ACC112 (cell line): ENCODE results near the gene DDX20.

ENCODE experiments used
- H2AFZ ChIP-seq: fragments of 200-600 bp; sonication (generic); one replicate; pipeline ENCODE4 v1.6.0; 2017; ENCODE audit warnings: antibody characterized with exemption, low read length; ENCODE audit not compliant: unreplicated experiment
- H3K27ac ChIP-seq: fragments of 200-600 bp; sonication (generic); 2 replicates; pipeline ENCODE4 v1.5.1; 2014; ENCODE audit warnings: low read depth, mild to moderate bottlenecking, antibody characterized with exemption, low read length, moderate library complexity
- H3K27me3 ChIP-seq: fragments of 200-600 bp; sonication (generic); 2 replicates; pipeline ENCODE4 v1.6.1; 2014; ENCODE audit warnings: mild to moderate bottlenecking, antibody characterized with exemption, low read length, moderate library complexity, mixed read lengths; ENCODE audit not compliant: insufficient read depth
- H3K36me3 ChIP-seq: fragments of 200-600 bp; sonication (generic); 2 replicates; pipeline ENCODE4 v1.6.1; 2016; ENCODE audit warnings: mild to moderate bottlenecking, antibody characterized with exemption, low read length, moderate library complexity, mixed read lengths; ENCODE audit not compliant: insufficient read depth
- H3K4me1 ChIP-seq: fragments of 200-600 bp; sonication (generic); one replicate; pipeline ENCODE4 v1.6.1; 2016; ENCODE audit warnings: low read length, mixed read lengths; ENCODE audit not compliant: insufficient read depth, unreplicated experiment, control insufficient read depth
- H3K4me3 ChIP-seq: fragments of 200-600 bp; sonication (generic); 2 replicates; pipeline ENCODE4 v1.5.1; 2014; ENCODE audit warnings: mild to moderate bottlenecking, low read depth, low read length
- H3K79me2 ChIP-seq: fragments of 200-600 bp; sonication (generic); one replicate; pipeline ENCODE4 v1.6.0; 2016; ENCODE audit warnings: low read length; ENCODE audit not compliant: control insufficient read depth, unreplicated experiment, insufficient read depth

The DDX20 gene

DNA sequence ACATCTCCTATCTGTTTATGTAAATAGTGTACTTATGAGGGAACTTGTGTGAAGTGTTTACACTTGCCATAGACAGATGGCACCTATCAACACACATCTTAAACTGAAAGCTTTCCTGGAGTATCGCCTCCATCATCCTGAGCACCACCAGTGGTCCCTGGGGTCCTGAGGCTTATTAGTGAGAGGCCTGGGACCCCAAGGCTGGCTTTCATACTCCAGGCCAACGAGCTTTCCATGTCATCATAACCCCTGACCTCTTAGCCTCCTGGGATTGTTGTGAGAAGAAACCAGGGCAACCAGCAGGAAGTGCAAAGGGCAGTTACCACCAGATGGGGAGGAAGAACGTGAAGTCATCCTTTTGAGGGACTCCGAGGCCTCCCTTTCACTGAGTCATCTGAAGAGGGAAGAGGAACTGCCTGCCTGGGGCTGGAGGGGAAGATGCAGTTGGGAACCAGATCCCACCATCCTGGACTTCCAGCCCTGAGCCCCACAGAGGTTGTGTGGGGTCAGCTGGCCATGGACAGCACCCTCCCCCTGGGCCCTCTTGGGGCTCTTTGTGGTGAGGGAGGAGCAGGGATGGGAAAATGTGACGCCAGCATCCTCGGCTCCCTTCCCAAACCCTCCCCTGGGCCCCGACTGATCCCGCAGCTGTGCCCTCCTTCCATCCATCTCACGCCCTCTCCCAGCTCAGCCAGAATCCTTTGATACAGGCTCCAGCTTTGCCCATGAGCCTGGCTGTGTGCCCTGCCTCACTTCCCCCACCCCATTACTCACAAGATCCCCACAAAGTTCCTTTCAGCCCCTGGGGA, 22.3 kb upstream of the DDX20 start:
- Histone ChIP-seq H3K36me3 (no peaks in the 10 kb centered on the region), H2AFZ (no peak overlapping the region), H3K79me2 (peaks cover 30% of the 10 kb centered on the region), H3K4me3 (no peak overlapping the region; the same call in 1 of the 2 replicates), H3K27me3 (no peaks in the 10 kb centered on the region), H3K27ac (peak overlapping the region; percentile 92), H3K4me1 (peaks cover 56% of the 10 kb centered on the region)

DNA sequence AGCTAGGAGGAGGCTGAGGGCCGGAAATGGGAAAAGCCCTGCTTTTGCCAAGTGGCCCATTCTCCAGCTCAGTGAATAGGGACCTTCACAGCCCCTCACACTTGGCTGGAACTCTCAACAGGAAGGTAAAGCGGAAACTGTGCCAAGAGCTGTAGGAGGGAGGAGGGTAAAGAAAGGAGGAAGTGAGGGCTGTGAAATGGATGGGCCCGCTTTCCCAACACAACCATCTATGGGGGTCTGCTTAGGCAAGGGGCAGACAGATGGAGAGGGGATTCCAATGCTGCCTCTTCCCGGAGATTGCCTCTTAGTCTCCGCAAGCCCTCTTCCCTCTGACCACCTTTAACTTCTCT, 21.7 kb upstream of the DDX20 start:
- peak overlapping the region; percentile 92 for H3K27ac ChIP-seq
- H3K79me2 ChIP-seq: peaks cover 30% of the 10 kb centered on the region
- peaks cover 56% of the 10 kb centered on the region for H3K4me1 ChIP-seq
- no peaks in the 10 kb centered on the region for H3K36me3 ChIP-seq
- H3K27me3 ChIP-seq: no peaks in the 10 kb centered on the region
- no peak overlapping the region; the same call in 1 of the 2 replicates for H3K4me3 ChIP-seq
- H2AFZ ChIP-seq: no peak overlapping the region

DNA sequence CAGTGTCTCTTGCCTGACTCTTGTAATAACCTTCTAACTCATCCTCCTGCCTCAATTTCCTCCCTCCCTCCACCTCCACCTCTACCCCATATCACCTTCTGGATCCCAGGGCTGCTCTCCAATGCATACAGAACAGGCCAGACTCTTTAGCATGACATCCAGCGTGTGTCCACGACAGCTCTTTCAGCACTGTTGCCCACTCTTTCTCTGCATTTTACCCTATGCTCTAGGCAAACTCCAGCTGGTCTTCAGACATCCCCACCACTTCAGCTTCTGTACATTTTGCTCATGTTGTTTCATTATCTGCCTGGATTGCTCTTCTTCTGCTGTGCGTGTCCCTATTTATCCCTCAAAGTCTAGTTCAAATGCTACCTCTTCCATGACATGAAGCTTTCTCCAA, 21.3 kb upstream of the DDX20 start:
- H3K4me1 ChIP-seq: peaks cover 56% of the 10 kb centered on the region
- H3K36me3 ChIP-seq: no peaks in the 10 kb centered on the region
- no peak overlapping the region for H2AFZ ChIP-seq
- H3K27ac ChIP-seq: peak overlapping the region; percentile 92
- no peaks in the 10 kb centered on the region for H3K27me3 ChIP-seq
- H3K79me2 ChIP-seq: peaks cover 30% of the 10 kb centered on the region
- no peak overlapping the region for H3K4me3 ChIP-seq

DNA sequence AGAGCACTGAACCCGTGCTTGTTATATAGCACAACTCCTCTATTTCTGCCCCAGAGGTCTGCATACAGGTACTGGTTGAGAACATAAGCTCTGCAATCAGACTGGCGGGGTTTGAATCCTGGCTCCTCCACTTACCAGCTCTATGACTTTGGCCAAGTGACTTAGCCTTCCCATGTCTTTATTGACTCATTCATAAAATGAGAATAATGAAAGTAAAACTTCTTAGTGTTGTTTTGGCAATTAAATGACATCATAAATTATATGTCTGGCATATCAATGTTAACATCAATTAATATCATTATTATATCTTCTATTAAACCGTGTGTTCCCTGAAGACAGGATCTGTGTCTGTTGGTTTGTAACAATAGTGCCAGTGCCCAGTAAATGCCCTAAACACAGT, 20.8 kb upstream of the DDX20 start:
- peaks cover 30% of the 10 kb centered on the region for H3K79me2 ChIP-seq

DNA sequence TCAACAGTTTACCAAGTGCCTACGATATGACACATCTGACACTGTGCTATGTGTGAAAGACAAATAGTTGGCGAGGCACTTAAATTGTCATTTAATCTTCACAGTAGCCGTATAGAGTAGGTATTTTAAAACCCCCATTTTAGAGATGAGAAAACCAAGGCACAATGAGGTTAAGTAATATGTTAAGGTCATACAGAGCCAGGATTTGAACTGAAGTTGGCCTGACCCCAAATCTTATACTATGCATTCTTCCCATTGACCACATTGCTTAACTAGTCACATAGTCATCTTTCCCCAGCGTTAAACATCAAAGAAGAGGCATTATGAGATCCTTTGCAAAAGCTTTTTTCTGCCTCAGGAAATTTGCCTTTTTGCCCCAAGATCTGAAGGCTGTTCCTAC, 20.4 kb upstream of the DDX20 start:
- H2AFZ ChIP-seq: no peak overlapping the region
- H3K4me3 ChIP-seq: no peak overlapping the region
- peaks cover 30% of the 10 kb centered on the region for H3K79me2 ChIP-seq
- no peaks in the 10 kb centered on the region for H3K36me3 ChIP-seq
- peak overlapping the region; percentile 92 for H3K27ac ChIP-seq
- H3K4me1 ChIP-seq: peaks cover 56% of the 10 kb centered on the region
- no peaks in the 10 kb centered on the region for H3K27me3 ChIP-seq

More for the DNA sequence above, 20.8 kb upstream of the DDX20 start:
- no peak overlapping the region for H2AFZ ChIP-seq
- H3K27me3 ChIP-seq: no peaks in the 10 kb centered on the region
- peaks cover 56% of the 10 kb centered on the region for H3K4me1 ChIP-seq
- peak overlapping the region; percentile 92 for H3K27ac ChIP-seq
- no peak overlapping the region for H3K4me3 ChIP-seq
- no peaks in the 10 kb centered on the region for H3K36me3 ChIP-seq

DNA sequence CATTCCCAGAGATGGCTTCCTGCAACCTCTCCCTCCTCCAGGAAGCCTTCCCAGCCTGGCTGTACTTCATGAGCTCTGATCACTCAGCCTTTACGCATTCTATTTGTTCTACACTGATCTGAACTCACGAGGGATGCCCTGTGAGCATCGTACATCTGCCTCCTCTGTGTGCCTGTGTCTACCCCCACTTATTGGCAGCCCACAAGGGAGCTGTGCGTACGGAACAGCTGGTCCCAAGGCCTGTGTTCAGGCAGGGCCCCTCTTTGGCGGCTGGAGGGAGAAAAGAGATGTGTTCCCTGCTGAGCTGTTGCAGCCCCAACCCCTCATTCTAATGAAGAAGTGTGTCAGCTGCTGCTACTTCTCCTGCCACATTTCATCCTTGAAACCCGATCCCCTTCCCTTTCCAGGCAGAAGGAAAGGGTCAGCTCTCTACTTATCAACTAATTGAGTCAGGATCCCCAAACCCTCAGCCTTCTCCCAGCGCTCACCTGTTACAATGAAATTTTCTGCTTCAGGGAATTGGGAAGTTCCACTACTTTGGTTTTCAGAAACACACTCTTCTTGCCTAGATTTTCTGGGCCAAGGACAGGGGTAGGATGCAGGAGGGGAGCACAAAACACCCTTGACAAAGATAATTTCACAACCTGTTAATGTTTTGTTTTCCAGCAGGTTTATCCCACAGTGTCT, 19.7 kb upstream of the DDX20 start:
- Histone ChIP-seq H3K27me3 (no peaks in the 10 kb centered on the region), H3K79me2 (peaks cover 30% of the 10 kb centered on the region), H3K27ac (peak overlapping the region; percentile 92), H3K36me3 (no peaks in the 10 kb centered on the region), H3K4me1 (peaks cover 56% of the 10 kb centered on the region), H3K4me3 (no peak overlapping the region), H2AFZ (no peak overlapping the region)

DNA sequence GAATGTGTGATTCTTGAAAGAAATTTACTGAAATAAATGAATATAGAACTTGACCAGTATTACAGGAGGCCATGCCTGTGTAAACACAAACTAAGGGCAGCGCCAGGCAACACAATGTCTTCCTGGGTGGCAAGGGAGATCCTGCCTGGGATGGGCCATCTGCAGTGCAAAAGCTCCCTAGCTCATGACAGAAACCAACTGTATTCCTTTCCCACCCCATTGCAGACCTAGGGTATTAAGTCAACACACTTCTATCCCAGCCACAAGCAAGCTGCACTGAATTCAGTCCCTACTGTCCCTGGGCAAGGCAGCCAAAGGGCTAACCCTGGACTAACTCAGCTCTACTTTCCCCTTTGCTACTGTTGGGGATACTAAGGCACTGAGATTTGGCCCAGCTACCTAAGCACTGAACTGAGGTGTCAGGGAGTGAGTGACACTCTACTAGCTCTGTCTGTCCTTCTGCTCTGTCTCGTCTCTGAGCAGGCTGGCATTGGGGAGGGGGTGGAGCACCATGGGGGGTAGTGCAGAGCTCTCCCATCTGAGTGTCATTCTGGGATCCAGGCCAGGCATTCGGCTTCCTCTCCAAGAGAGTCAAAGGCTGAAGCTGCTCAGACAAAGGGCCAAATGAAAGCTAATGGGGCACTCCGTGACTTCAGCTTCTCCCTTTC, 19.0 kb upstream of the DDX20 start:
- peak overlapping the region; percentile 92; the same call in 1 of the 2 replicates for H3K27ac ChIP-seq
- H3K4me1 ChIP-seq: peaks cover 60% of the 10 kb centered on the region
- H2AFZ ChIP-seq: no peak overlapping the region
- no peaks in the 10 kb centered on the region for H3K27me3 ChIP-seq
- H3K79me2 ChIP-seq: peaks cover 27% of the 10 kb centered on the region
- no peaks in the 10 kb centered on the region for H3K36me3 ChIP-seq
- peak overlapping the region; percentile 84 for H3K4me3 ChIP-seq

DNA sequence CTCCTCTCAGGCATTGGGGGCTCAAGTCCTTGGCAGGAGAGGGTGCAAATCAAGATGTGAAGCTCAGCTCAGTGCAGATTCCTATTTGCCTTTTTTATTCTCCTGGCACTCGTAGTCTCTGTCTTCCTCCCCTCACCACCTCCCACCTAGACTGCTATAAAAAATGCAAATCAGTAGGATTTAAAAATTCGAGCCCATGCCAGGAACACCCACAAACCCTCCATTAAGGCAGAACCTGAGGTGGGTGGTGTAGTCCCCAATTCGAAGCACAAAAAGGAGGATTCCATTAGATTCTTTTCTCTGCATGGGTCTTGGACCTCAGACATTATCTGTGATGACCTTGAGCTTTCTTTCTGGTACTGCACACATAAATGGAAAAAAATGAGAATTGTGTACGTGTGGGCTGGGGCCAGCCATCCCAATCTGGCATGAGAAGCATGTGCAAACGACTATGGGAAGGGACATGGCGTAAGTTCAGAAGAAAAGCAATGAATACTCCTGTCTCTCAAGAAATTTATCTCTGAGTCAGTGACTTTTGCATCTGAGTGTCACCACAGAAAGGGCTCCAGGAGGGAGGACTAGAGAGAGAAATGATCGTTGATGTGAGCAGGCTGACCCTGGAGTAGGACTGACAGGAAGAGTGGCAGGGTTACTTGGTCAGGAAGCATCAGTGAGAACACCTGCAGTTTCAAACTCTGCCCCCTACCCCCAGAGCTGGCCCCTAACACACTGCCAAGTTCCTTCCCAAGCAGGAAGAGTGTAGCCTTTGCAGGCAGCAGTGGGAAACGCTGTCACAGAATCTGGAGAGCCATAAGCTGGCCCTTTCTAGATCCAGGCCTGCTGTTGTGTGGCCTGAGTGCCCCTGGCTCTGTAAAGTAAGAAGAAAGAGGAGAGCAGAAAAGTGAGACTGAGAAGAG, 18.2 kb upstream of the DDX20 start:
- Histone ChIP-seq H2AFZ (no peak overlapping the region), H3K79me2 (peaks cover 22% of the 10 kb centered on the region), H3K36me3 (no peaks in the 10 kb centered on the region), H3K4me3 (peak overlapping the region; percentile 84), H3K27ac (peak overlapping the region; percentile 44), H3K27me3 (no peaks in the 10 kb centered on the region), H3K4me1 (peaks cover 67% of the 10 kb centered on the region)

DNA sequence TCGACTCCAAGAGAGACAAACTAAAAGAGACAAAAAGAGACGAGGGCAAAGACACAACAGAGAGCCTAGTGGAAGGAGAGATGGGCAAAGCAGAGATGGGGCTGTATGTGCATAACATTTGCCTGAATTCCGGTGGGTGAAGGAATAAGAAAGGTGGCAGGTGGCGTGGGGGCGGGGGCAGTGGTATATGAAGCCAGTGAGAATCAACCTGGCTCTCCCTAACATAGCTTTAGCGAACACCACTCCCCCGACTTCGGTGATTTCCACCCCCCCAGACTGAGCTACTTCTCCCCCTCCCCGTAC, 17.6 kb upstream of the DDX20 start:
- Histone ChIP-seq H3K4me3 (peak overlapping the region; percentile 84), H3K27me3 (no peaks in the 10 kb centered on the region), H3K79me2 (peaks cover 16% of the 10 kb centered on the region), H3K36me3 (no peaks in the 10 kb centered on the region), H3K27ac (peak overlapping the region; percentile 85), H2AFZ (no peak overlapping the region), H3K4me1 (peaks cover 67% of the 10 kb centered on the region)
